D721Med (cell line): ENCODE data around the gene SFXN3.

Experiments
- DNase-seq: peaks from one replicate; pipeline ENCODE4 v3.0.0; 2011; ENCODE audit warnings: low spot score; ENCODE audit not compliant: insufficient read length
- FAIRE-seq: peaks from 2 replicates; lab custom pipeline; 2011; peaks lifted over from hg19 to GRCh38; lab: Jason Lieb, UNC
- CTCF ChIP-seq: IDR thresholded peaks from 2 replicates; pipeline ENCODE4 v1.5.1; 2012; ENCODE audit warnings: mild to moderate bottlenecking, control low read depth; ENCODE audit not compliant: insufficient read depth; ENCODE audit errors: missing control alignments

Gene SFXN3

GRCh38 chr10:101018118-101018599 lies 12.9 kb upstream of the SFXN3 start:
- no peak for TF ChIP-seq CTCF
- DNase-seq: no peak
- no peak for FAIRE-seq

- no peak for FAIRE-seq
- DNase-seq: peak; percentile 98
- TF ChIP-seq CTCF: peak; percentile 75
Measured at GRCh38 chr10:101018600-101019439, 12.2 kb upstream of the SFXN3 start.

- TF ChIP-seq CTCF: no peak
- DNase-seq (no peak), FAIRE-seq (no peak)
Measured at GRCh38 chr10:101019440-101019703, 11.7 kb upstream of the SFXN3 start.

- DNase-seq: no peak
- no peak for FAIRE-seq
- TF ChIP-seq CTCF: no peak
Measured at GRCh38 chr10:101020427-101021075, 10.5 kb upstream of the SFXN3 start.

- FAIRE-seq (no peak), DNase-seq (no peak)
- no peak for TF ChIP-seq CTCF
Measured at GRCh38 chr10:101021239-101021638, 9.8 kb upstream of the SFXN3 start.

GRCh38 chr10:101021692-101022251 lies 9.3 kb upstream of the SFXN3 start:
- TF ChIP-seq CTCF: no peak
- no peak for DNase-seq
- no peak for FAIRE-seq
